Measurements from ENCODE around the gene ZNF681.

DNA sequence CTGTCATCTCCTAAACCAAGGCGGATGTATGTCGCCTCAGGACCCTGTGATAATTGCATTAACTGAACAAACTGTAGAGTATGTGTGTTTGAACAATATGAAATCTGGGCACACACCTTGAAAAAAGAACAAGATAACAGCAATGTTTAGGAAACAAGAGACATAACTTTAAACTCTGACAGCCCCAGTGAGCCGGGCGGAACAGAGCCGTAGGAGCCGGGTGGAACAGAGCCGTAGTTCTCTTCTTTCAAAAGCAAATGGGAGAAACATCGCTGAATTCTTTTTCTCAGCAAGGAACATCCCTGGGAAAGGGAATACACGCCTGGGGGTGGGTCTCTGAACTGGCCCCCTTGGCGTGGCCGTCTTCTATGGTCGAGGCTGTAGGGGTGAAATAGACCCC is 39.9 kb downstream of the ZNF681 start:
- TF ChIP-seq, protein P1, sequence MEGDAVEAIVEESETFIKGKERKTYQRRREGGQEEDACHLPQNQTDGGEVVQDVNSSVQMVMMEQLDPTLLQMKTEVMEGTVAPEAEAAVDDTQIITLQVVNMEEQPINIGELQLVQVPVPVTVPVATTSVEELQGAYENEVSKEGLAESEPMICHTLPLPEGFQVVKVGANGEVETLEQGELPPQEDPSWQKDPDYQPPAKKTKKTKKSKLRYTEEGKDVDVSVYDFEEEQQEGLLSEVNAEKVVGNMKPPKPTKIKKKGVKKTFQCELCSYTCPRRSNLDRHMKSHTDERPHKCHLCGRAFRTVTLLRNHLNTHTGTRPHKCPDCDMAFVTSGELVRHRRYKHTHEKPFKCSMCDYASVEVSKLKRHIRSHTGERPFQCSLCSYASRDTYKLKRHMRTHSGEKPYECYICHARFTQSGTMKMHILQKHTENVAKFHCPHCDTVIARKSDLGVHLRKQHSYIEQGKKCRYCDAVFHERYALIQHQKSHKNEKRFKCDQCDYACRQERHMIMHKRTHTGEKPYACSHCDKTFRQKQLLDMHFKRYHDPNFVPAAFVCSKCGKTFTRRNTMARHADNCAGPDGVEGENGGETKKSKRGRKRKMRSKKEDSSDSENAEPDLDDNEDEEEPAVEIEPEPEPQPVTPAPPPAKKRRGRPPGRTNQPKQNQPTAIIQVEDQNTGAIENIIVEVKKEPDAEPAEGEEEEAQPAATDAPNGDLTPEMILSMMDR (IDR thresholded peaks at IDR 0.05) = no peak
- TF ChIP-seq POLR2A (IDR thresholded peaks at IDR 0.05) = no peak

Data from esophagus squamous epithelium (tissue), 4 donors.